Transverse colon (tissue), 4 donors: ENCODE data around the gene ZNF217. TPM values are rescaled to one million over a fixed set of nuclear protein-coding genes. Genes with fewer than 3 reads are reported as not detected.
"Not testable (repeated sequence)": the region's sequence is repeated elsewhere in the genome, so short reads cannot be mapped to it uniquely, and the experiment has no call there.

ENCODE experiments used
- DNase-seq: peaks from one replicate; pipeline ENCODE4 v3.0.0-alpha.2; 2019
- H3K27ac ChIP-seq, 4 donors: fragments of 200-600 bp; sonication (generic); 2 replicates each; pipeline ENCODE4 v1.5.1; 2016 to 2018; ENCODE audit warnings: inconsistent platforms in 4 of 4
- H3K27me3 ChIP-seq: fragments of 200-600 bp; sonication (generic); 2 replicates; pipeline ENCODE4 v1.5.1; 2017; ENCODE audit warnings: inconsistent platforms
- H3K36me3 ChIP-seq, 4 donors: fragments of 200-600 bp; sonication (generic); 2 replicates each; pipeline ENCODE4 v1.5.1; 2017 to 2019; ENCODE audit warnings: inconsistent platforms in 4 of 4
- H3K4me1 ChIP-seq, 4 donors: fragments of 200-600 bp; sonication (generic); 2 replicates each; pipeline ENCODE4 v1.5.1; 2017 to 2020; ENCODE audit warnings: inconsistent platforms in 4 of 4
- H3K4me3 ChIP-seq, 4 donors: fragments of 200-600 bp; sonication (generic); 1 replicate in 1 of 4; 2 replicates in 3 of 4; pipeline versions ENCODE4 v1.5.1 to v1.6.1; 2017 to 2019; ENCODE audit warnings: inconsistent platforms in 4 of 4
- H3K9me3 ChIP-seq, 2 donors: fragments of 200-600 bp; sonication (generic); 2 replicates each; pipeline ENCODE4 v1.5.1; 2017 to 2019; ENCODE audit warnings: inconsistent platforms in 2 of 2
- CTCF ChIP-seq, 5 experiments: fragments of 200-600 bp in 3 of 5; fragments of 450-650 bp in 2 of 5; sonication (generic) in 3 of 5; IDR thresholded peaks; 1 replicate in 2 of 5; 2 replicates in 3 of 5; pipeline ENCODE4 v1.5.1; 2016 to 2017; ENCODE audit warnings: antibody characterized with exemption in 5 of 5, inconsistent platforms in 3 of 5, mild to moderate bottlenecking in 2 of 5, moderate library complexity in 1 of 5
- EP300 ChIP-seq: sonication (generic); formaldehyde crosslinking; IDR thresholded peaks from one replicate; pipeline ENCODE4 v1.6.1; 2017; ENCODE audit warnings: antibody characterized with exemption, low read depth
- POLR2A ChIP-seq: fragments of 450-650 bp; IDR thresholded peaks from one replicate; pipeline ENCODE4 v1.6.1; 2016; ENCODE audit warnings: antibody characterized with exemption, mild to moderate bottlenecking, moderate library complexity
- POLR2AphosphoS5 ChIP-seq, 3 donors: sonication (generic); formaldehyde crosslinking; IDR thresholded peaks; one replicate each; pipeline ENCODE4 v1.6.1; 2016; ENCODE audit warnings: antibody characterized with exemption in 3 of 3
- WGBS, 2 donors: methylation state at CpG; one replicate each; pipeline ENCODE4 v1.1.5; 2018; ENCODE audit warnings: low coverage in 1 of 2; 5-methylcytosine and 5-hydroxymethylcytosine counted together
- in situ Hi-C, 4 donors: fragments of 200-750 bp; cut with MboI; loops; one replicate each; pipeline versions ENCODE4 v1.15.0 to v1.15.1; 2017; ENCODE audit warnings: low sequenced_read_pairs in 3 of 4, low pct_ligation_motif_present in 1 of 4, low pct_unique_long_range_greater_than_20kb in 1 of 4
- intact Hi-C: fragments of 100-400 bp; cut with DNase I; formaldehyde crosslinking; loops from one replicate; pipeline ENCODE4 v1.15.1; 2023; ENCODE audit warnings: low total_unique reads
- total RNA-seq, 4 donors: library from RNA; depleted of rRNA; stranded (reverse); fragments of >200 nt; gene quantifications; one replicate each; pipeline ENCODE4 v1.1.0, GENCODE V29; 2016

The ZNF217 gene
- total RNA-seq, 4 donors from 2014 or later, result 28.9 to 82.6 (median 46.0) TPM

- H3K36me3 ChIP-seq, result no peaks in the 10 kb centered on the region
- WGBS, 2 donors, result 93 to 95% methylated on average over 2 to 3 of the region's 3 CpGs
- TF ChIP-seq EP300 (no peak), POLR2A (no peak), POLR2AphosphoS5 (IDR thresholded peaks at IDR 0.05) (no peak), CTCF (IDR thresholded peaks at IDR 0.05) (no peak)
- no peaks in the 10 kb centered on the region for H3K27me3 ChIP-seq
- no peak overlapping the region for H3K27ac ChIP-seq
- H3K9me3 ChIP-seq, result no peaks in the 10 kb centered on the region
- intact Hi-C loops, result no loop called here
- peaks cover 16 to 24% (median 21%) of the 10 kb centered on the region in 4 donors for H3K4me1 ChIP-seq
- in situ Hi-C loops, result no loop called here
- DNase-seq, result no peak
- no peak overlapping the region for H3K4me3 ChIP-seq
Observed at GRCh38 chr20:53639128-53639527, 45.5 kb upstream of the ZNF217 start.

- intact Hi-C loops, H3K27ac ChIP-seq, H3K9me3 ChIP-seq, H3K27me3 ChIP-seq, in situ Hi-C loops, H3K4me1 ChIP-seq, H3K36me3 ChIP-seq, H3K4me3 ChIP-seq, DNase-seq: not testable (repeated sequence)
- WGBS, 2 donors, result 92% methylated on average over 9 of the region's 9 CpGs; no CpG with 5 or more reads in 1 of the 2 donors
Observed at GRCh38 chr20:53637310-53637709, 43.7 kb upstream of the ZNF217 start.

DNA sequence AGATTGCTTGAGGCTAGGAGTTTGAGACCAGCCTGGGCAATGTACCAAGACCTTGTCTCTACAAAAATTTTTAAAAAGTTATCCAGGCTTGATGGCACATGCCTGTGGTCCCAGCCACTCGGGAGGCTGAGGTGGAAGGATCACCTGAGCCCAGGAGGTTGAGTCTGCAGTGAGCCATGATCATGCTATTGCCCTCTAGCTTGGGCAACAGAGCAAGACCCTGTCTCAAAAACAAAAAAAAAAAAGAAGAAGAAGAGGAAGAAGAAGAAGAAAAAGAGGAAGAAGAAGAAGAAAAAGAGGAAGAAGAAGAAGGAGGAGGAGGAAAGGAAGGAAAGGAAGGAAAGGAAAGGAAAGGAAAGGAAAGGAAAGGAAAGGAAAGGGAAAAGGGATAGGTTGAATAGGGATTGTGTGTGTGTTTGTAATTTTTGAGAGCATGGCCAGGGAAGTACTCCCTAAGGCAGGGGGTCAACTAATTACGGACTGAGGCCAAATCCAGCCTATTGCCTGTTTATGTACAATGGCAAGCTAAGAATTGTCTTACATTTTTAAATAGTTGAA, 43.0 kb upstream of the ZNF217 start:
- H3K4me1 ChIP-seq, result peaks cover 0 to under 1% (median 0%) of the 10 kb centered on the region in 4 donors
- intact Hi-C loops (no loop called here), in situ Hi-C loops (no loop called here)
- TF ChIP-seq POLR2A, result no peak
- no peak for TF ChIP-seq EP300
- TF ChIP-seq CTCF (IDR thresholded peaks at IDR 0.05), result no peak
- no peak for TF ChIP-seq POLR2AphosphoS5 (IDR thresholded peaks at IDR 0.05)
- H3K9me3 ChIP-seq, result no peaks in the 10 kb centered on the region
- no peak for DNase-seq
- H3K4me3 ChIP-seq, result no peak overlapping the region
- WGBS, 2 donors, result 88 to 93% methylated on average over 2 of the region's 2 CpGs
- H3K36me3 ChIP-seq, result no peaks in the 10 kb centered on the region
- no peaks in the 10 kb centered on the region for H3K27me3 ChIP-seq
- no peak overlapping the region for H3K27ac ChIP-seq

DNA sequence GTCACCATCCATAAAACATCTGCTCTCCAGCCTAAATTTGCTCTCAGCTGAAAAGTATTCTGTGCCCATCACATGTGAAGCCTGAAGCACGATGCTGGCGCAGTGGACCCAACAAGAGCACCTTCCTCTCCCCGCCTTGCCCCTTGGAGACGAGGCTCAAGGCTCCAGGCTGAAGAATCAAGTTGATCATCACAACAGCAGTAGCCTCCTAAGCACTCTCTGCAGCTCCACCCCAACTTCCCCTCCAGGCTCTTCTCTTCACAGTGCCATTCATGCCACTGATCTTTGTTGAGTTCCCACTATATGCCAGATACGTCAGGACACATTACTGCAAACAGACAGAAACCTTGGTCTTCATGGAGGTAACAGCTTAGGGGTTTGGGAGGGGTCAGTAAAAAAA, 41.6 kb upstream of the ZNF217 start:
- no peaks in the 10 kb centered on the region for H3K27me3 ChIP-seq
- in situ Hi-C loops (no loop called here), intact Hi-C loops (no loop called here)
- H3K27ac ChIP-seq, result no peak overlapping the region
- H3K9me3 ChIP-seq, result no peaks in the 10 kb centered on the region
- H3K4me3 ChIP-seq, result no peak overlapping the region
- no peaks in the 10 kb centered on the region for H3K36me3 ChIP-seq
- 80 to 90% methylated on average over 3 to 5 of the region's 5 CpGs for WGBS, 2 donors
- no peak for TF ChIP-seq EP300
- TF ChIP-seq POLR2A, result no peak
- no peak for TF ChIP-seq CTCF (IDR thresholded peaks at IDR 0.05)
- no peak for TF ChIP-seq POLR2AphosphoS5 (IDR thresholded peaks at IDR 0.05)
- H3K4me1 ChIP-seq, result no peaks in the 10 kb centered on the region
- no peak for DNase-seq
